SK-N-SH treated with all-trans-retinoic acid at 6 μM for 48 hours (cell line): ENCODE data around the gene ZNF559.
"Not testable (repeated sequence)": the region's sequence is repeated elsewhere in the genome, so short reads cannot be mapped to it uniquely, and the experiment has no call there.

ENCODE experiments used
- ATAC-seq: fragments of 200-7000 bp; cut with Tn5 transposase; 3 replicates; pipeline ENCODE4 v1.9.1; 2020; ENCODE audit warnings: mild to moderate bottlenecking, moderate library complexity
- ARNTL ChIP-seq: fragments of 450-650 bp; formaldehyde crosslinking; IDR thresholded peaks from 2 replicates; pipeline ENCODE4 v1.5.0; 2020; ENCODE audit warnings: low read depth, mild to moderate bottlenecking, moderate library complexity, borderline replicate concordance
- BACH2 ChIP-seq: fragments of 250-450 bp; sonication (Bioruptor Pico); IDR thresholded peaks from 2 replicates; pipeline ENCODE4 v1.9.0; 2021; ENCODE audit warnings: mild to moderate bottlenecking, borderline replicate concordance
- CREB5 ChIP-seq: fragments of 250-450 bp; sonication (Bioruptor Pico); IDR thresholded peaks from 2 replicates; pipeline ENCODE4 v1.5.1; 2020; ENCODE audit warnings: low read depth, mild to moderate bottlenecking, moderate library complexity
- CSDC2 ChIP-seq: fragments of 250-450 bp; sonication (Bioruptor Pico); IDR thresholded peaks from 2 replicates; pipeline ENCODE4 v1.5.0; 2020; ENCODE audit warnings: mild to moderate bottlenecking, moderate library complexity
- ESRRG ChIP-seq: fragments of 250-450 bp; sonication (Bioruptor Pico); IDR thresholded peaks from 2 replicates; pipeline ENCODE4 v1.6.1; 2021; ENCODE audit warnings: mild to moderate bottlenecking
- GLIS3 ChIP-seq: fragments of 250-450 bp; sonication (Bioruptor Pico); IDR thresholded peaks from 2 replicates; pipeline ENCODE4 v1.5.0; 2020; ENCODE audit warnings: mild to moderate bottlenecking, moderate library complexity
- ISL1 ChIP-seq: fragments of 250-450 bp; sonication (Bioruptor Pico); IDR thresholded peaks from 2 replicates; pipeline ENCODE4 v2.1.2; 2022; ENCODE audit warnings: mild to moderate bottlenecking, moderate library complexity
- OSR1 ChIP-seq: fragments of 250-450 bp; sonication (Bioruptor Pico); IDR thresholded peaks from 2 replicates; pipeline ENCODE4 v1.8.0; 2022; ENCODE audit warnings: moderate library complexity, mild to moderate bottlenecking, inconsistent platforms
- PATZ1 ChIP-seq: fragments of 250-450 bp; sonication (Bioruptor Pico); IDR thresholded peaks from 2 replicates; pipeline ENCODE4 v1.8.0; 2020; ENCODE audit warnings: mild to moderate bottlenecking, moderate library complexity, borderline replicate concordance
- PPARA ChIP-seq: fragments of 250-450 bp; sonication (Bioruptor Pico); IDR thresholded peaks from 2 replicates; pipeline ENCODE4 v1.5.0; 2020; ENCODE audit warnings: mild to moderate bottlenecking, borderline replicate concordance
- RARB ChIP-seq: fragments of 250-450 bp; sonication (Bioruptor Pico); IDR thresholded peaks from 2 replicates; pipeline ENCODE4 v1.8.0; 2021; ENCODE audit warnings: mild to moderate bottlenecking, moderate library complexity
- SNAI2 ChIP-seq: fragments of 250-450 bp; sonication (Bioruptor Pico); IDR thresholded peaks from 2 replicates; pipeline ENCODE4 v1.5.0; 2020; ENCODE audit warnings: mild to moderate bottlenecking, moderate library complexity
- TSHZ2 ChIP-seq: fragments of 250-450 bp; sonication (Bioruptor Pico); IDR thresholded peaks from 2 replicates; pipeline ENCODE4 v1.5.0; 2020; ENCODE audit warnings: mild to moderate bottlenecking, moderate library complexity
- ZC3H10 ChIP-seq: fragments of 250-450 bp; sonication (Bioruptor Pico); IDR thresholded peaks from 2 replicates; pipeline ENCODE4 v1.5.1; 2021; ENCODE audit warnings: mild to moderate bottlenecking, moderate library complexity
- ZFP3 ChIP-seq: fragments of 250-450 bp; sonication (Bioruptor Pico); IDR thresholded peaks from 2 replicates; pipeline ENCODE4 v1.5.0; 2020; ENCODE audit warnings: mild to moderate bottlenecking, moderate library complexity
- ZFP30 ChIP-seq: fragments of 450-650 bp; formaldehyde crosslinking; IDR thresholded peaks from 2 replicates; pipeline ENCODE4 v1.5.0; 2022; ENCODE audit warnings: mild to moderate bottlenecking, moderate library complexity
- ZNF565 ChIP-seq: fragments of 450-650 bp; formaldehyde crosslinking; conservative IDR thresholded peaks from 2 replicates; pipeline ENCODE4 v1.5.0; 2020; ENCODE audit warnings: low read depth, mild to moderate bottlenecking, moderate library complexity
- ZNF70 ChIP-seq: fragments of 450-650 bp; formaldehyde crosslinking; IDR thresholded peaks from 2 replicates; pipeline ENCODE4 v1.5.0; 2020; ENCODE audit warnings: mild to moderate bottlenecking, moderate library complexity
- ZNF8 ChIP-seq: fragments of 450-650 bp; formaldehyde crosslinking; IDR thresholded peaks from 2 replicates; pipeline ENCODE4 v1.5.0; 2020; ENCODE audit warnings: mild to moderate bottlenecking, moderate library complexity
- TF ChIP-seq, protein P1 (sequence below): fragments of 250-450 bp; sonication (Bioruptor Pico); IDR thresholded peaks from 2 replicates; pipeline ENCODE4 v1.8.0; 2021; ENCODE audit warnings: low read depth, mild to moderate bottlenecking, moderate library complexity, borderline replicate concordance
- TF ChIP-seq, protein P2 (sequence below): fragments of 250-450 bp; sonication (Bioruptor Pico); IDR thresholded peaks from 2 replicates; pipeline ENCODE4 v1.5.1; 2021; ENCODE audit warnings: mild to moderate bottlenecking, moderate library complexity

Gene ZNF559

DNA sequence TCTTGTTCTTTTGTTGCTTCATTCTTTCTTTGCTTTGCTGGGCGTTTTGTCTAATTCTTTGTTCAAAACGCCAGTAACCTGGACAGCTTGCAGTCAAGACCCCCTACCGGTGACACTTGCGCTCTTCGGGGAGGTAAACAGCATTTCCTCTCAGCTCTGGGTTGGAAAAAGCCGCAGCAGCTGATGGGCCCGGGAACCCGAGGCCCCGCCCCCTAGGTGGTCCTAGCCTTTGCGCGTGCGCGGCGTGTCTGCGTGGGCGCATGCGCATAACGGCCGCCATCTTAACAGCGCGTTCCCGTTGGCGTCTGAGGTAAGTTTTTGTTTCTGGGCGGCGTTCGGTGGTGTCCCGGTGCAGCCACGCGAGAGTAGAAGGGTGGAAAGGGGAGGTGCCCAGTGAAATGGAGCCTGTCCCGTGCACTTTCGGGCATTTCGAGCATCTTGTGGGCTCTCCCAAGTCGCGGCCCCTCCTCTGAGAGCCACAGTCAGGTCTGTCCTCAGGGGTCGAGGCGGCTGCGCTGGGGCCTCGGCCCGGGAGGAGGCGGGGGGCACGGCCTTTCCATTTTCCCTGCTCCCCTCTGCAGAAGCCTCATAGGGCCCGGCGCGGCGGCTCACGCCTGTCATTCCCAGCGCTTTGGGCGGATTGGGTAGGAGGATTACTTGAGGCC lies at the start of gene ZNF559:
ZNF559 (plus strand) TSS at position 261 of the 665 bp plus-strand sequence. CDS start 14,371 bp downstream, outside the sequence.
- peak; percentile 99 for ATAC-seq
- no peak for TF ChIP-seq ZNF565 (CRISPR knock-in tag)
- no peak for TF ChIP-seq CSDC2

DNA sequence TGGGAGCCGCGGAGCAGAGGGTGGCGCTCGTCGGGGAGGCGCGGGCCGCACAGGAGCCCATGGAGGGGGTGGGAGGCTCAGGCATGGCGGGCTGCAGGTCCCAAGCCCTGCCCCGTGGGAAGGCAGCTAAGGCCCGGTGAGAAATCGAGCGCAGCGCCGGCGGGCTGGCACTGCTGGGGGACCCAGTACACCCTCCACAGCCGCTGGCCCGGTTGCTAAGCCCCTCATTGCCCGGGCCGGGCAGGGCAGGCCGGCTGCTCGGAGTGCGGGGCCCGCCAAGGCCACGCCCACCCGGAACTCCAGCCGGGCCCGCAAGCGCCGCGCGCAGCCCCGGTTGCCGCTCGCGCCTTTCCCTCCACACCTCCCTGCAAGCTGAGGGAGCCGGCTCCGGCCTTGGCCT lies 40.5 kb upstream of the ZNF559 start:
- not testable (repeated sequence) for ATAC-seq

DNA sequence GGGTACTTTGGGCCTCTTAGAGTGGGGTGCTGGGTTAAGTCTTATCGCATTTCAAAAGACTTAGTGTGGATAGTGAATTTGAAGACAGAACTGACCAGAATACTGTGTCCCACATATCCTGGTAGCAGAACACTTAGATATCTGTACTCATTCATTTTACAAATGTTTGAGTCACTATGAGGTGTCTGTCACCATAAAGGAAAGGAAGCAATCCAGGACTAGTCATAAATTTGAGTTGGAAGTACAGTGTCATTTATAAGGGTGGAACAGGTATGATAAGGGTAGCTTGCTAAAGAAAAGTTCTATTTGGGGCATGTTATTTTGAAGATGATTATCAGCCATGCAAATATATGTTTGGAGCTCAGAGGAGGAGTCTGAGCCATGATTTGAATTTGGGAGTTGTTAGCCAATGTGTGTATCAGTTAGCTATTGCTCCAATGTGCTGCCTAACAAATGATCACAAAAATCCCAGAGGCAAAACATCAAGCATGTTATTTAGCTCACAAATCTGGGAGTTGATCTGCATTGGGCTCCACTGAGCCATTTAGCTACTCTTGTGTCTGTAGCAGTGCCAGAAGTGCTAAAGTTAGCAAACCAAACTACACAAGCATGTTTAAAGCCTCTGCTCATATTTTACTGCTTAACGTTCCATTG lies 34.6 kb upstream of the ZNF559 start:
- TF ChIP-seq ISL1 (CRISPR knock-in tag) (no peak), TSHZ2 (CRISPR knock-in tag) (no peak), ZNF565 (CRISPR knock-in tag) (no peak), ARNTL (CRISPR knock-in tag) (no peak), ZNF70 (CRISPR knock-in tag) (no peak), PATZ1 (CRISPR knock-in tag) (no peak), CSDC2 (no peak), RARB (CRISPR knock-in tag) (no peak), ZFP3 (CRISPR knock-in tag) (no peak), PPARA (CRISPR knock-in tag) (no peak), ZNF8 (CRISPR knock-in tag) (no peak), GLIS3 (CRISPR knock-in tag) (no peak), ZC3H10 (CRISPR knock-in tag) (no peak), OSR1 (CRISPR knock-in tag) (no peak), SNAI2 (CRISPR knock-in tag) (no peak), ZFP30 (CRISPR knock-in tag) (no peak), BACH2 (CRISPR knock-in tag) (no peak), ESRRG (CRISPR knock-in tag) (no peak)
- TF ChIP-seq, protein P1, sequence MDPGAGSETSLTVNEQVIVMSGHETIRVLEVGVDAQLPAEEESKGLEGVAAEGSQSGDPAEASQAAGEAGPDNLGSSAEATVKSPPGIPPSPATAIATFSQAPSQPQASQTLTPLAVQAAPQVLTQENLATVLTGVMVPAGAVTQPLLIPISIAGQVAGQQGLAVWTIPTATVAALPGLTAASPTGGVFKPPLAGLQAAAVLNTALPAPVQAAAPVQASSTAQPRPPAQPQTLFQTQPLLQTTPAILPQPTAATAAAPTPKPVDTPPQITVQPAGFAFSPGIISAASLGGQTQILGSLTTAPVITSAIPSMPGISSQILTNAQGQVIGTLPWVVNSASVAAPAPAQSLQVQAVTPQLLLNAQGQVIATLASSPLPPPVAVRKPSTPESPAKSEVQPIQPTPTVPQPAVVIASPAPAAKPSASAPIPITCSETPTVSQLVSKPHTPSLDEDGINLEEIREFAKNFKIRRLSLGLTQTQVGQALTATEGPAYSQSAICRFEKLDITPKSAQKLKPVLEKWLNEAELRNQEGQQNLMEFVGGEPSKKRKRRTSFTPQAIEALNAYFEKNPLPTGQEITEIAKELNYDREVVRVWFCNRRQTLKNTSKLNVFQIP (CRISPR knock-in tag) = no peak
- ATAC-seq = no peak

GRCh38 chr19:9295411-9295849 lies 28.5 kb upstream of the ZNF559 start:
- no peak for ATAC-seq

More at GRCh38 chr19:9295411-9295849, 28.5 kb upstream of the ZNF559 start:
- TF ChIP-seq ZNF565 (CRISPR knock-in tag) (no peak), RARB (CRISPR knock-in tag) (no peak), SNAI2 (CRISPR knock-in tag) (no peak), CSDC2 (no peak), ZC3H10 (CRISPR knock-in tag) (no peak), ZFP30 (CRISPR knock-in tag) (no peak), GLIS3 (CRISPR knock-in tag) (no peak), ISL1 (CRISPR knock-in tag) (no peak), ARNTL (CRISPR knock-in tag) (no peak), PATZ1 (CRISPR knock-in tag) (no peak), ZNF70 (CRISPR knock-in tag) (no peak), CREB5 (no peak)
- TF ChIP-seq, protein P2, sequence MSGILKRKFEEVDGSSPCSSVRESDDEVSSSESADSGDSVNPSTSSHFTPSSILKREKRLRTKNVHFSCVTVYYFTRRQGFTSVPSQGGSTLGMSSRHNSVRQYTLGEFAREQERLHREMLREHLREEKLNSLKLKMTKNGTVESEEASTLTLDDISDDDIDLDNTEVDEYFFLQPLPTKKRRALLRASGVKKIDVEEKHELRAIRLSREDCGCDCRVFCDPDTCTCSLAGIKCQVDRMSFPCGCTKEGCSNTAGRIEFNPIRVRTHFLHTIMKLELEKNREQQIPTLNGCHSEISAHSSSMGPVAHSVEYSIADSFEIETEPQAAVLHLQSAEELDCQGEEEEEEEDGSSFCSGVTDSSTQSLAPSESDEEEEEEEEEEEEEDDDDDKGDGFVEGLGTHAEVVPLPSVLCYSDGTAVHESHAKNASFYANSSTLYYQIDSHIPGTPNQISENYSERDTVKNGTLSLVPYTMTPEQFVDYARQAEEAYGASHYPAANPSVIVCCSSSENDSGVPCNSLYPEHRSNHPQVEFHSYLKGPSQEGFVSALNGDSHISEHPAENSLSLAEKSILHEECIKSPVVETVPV = no peak
- TF ChIP-seq, protein P1 (CRISPR knock-in tag) = no peak
